Renal cortex interstitium (tissue), 3 donors: ENCODE results near the gene PCYT2. TPM values are rescaled to one million over a fixed set of nuclear protein-coding genes. Genes with fewer than 3 reads are reported as not detected.

Source experiments
- polyA plus RNA-seq, 3 donors: library from polyadenylated mRNA; unstranded; fragments of 120-200 nt; gene quantifications; one replicate each; pipeline ENCODE4 v1.2.1, GENCODE V29; 2013; ENCODE audit not compliant: insufficient read length in 3 of 3

Gene PCYT2
- polyA plus RNA-seq, 3 donors: 40.1 to 48.5 (median 45.5) TPM

Other genes starting within 250 kb of the PCYT2 start
- 10 to 100 TPM; 12.5 to 22.3 (median 17.8) TPM for gene OXLD1, start 244.8 kb downstream of the PCYT2 start, polyA plus RNA-seq
- 10 to 100 TPM; 10.8 to 17.7 (median 14.8) TPM for gene CCDC137, start 244.7 kb downstream of the PCYT2 start, polyA plus RNA-seq
- gene ARL16, start 227.6 kb downstream of the PCYT2 start, polyA plus RNA-seq: 10 to 100 TPM; 46.4 to 53.3 (median 50.0) TPM
- gene HGS, start 227.4 kb downstream of the PCYT2 start, polyA plus RNA-seq: 100 to 1,000 TPM in 2 of 3 donors, 10 to 100 TPM in 1; 87.7 to 111 (median 107) TPM
- gene MRPL12, start 208.0 kb downstream of the PCYT2 start, polyA plus RNA-seq: 10 to 100 TPM; 40.1 to 60.5 (median 45.7) TPM
- gene SLC25A10, start 199.1 kb downstream of the PCYT2 start, polyA plus RNA-seq: 10 to 100 TPM; 11.5 to 19.3 (median 18.9) TPM
- gene GCGR, start 107.2 kb downstream of the PCYT2 start, polyA plus RNA-seq: 10 to 100 TPM in 2 of 3 donors, 1 to 10 TPM in 1; 7.1 to 17.7 (median 12.5) TPM
- 100 to 1,000 TPM in 2 of 3 donors, 10 to 100 TPM in 1; 61.8 to 109 (median 107) TPM for gene MCRIP1, start 78.1 kb downstream of the PCYT2 start, polyA plus RNA-seq
- under 1 TPM; 0.12 to 0.45 (median 0.17) TPM for gene PPP1R27, start 76.3 kb downstream of the PCYT2 start, polyA plus RNA-seq
- gene P4HB, start 50.9 kb downstream of the PCYT2 start, polyA plus RNA-seq: 100 to 1,000 TPM; 401 to 475 (median 404) TPM
- gene ARHGDIA, start 40.1 kb downstream of the PCYT2 start, polyA plus RNA-seq: 100 to 1,000 TPM; 145 to 242 (median 217) TPM
- 10 to 100 TPM; 66.5 to 99.3 (median 76.1) TPM for gene ALYREF, start 19.8 kb downstream of the PCYT2 start, polyA plus RNA-seq
- 100 to 1,000 TPM in 1 of 3 donors, 10 to 100 TPM in 2; 63.8 to 110 (median 93.7) TPM for gene ANAPC11, start 19.7 kb downstream of the PCYT2 start, polyA plus RNA-seq
- 1 to 10 TPM in 1 of 3 donors, under 1 TPM in 2; 0.93 to 1.4 (median 0.97) TPM for gene NPB, start 9.2 kb downstream of the PCYT2 start, polyA plus RNA-seq
- gene SIRT7, start 6.8 kb upstream of the PCYT2 start, polyA plus RNA-seq: 10 to 100 TPM; 11.0 to 21.1 (median 14.1) TPM
- gene MAFG, start 16.3 kb upstream of the PCYT2 start, polyA plus RNA-seq: 10 to 100 TPM; 12.4 to 14.8 (median 13.8) TPM
- gene PYCR1, start 25.9 kb upstream of the PCYT2 start, polyA plus RNA-seq: 10 to 100 TPM; 22.6 to 39.4 (median 26.8) TPM
- under 1 TPM; 0.10 to 0.30 (median 0.14) TPM for gene MYADML2, start 35.8 kb upstream of the PCYT2 start, polyA plus RNA-seq
- 1 to 10 TPM; 1.9 to 3.5 (median 3.3) TPM for gene NOTUM, start 49.8 kb upstream of the PCYT2 start, polyA plus RNA-seq
- gene ASPSCR1, start 66.2 kb upstream of the PCYT2 start, polyA plus RNA-seq: 10 to 100 TPM; 20.1 to 39.0 (median 35.2) TPM
- 10 to 100 TPM; 28.8 to 47.2 (median 40.8) TPM for gene CENPX, start 111.5 kb upstream of the PCYT2 start, polyA plus RNA-seq
- gene LRRC45, start 111.9 kb upstream of the PCYT2 start, polyA plus RNA-seq: 10 to 100 TPM; 10.8 to 17.5 (median 15.7) TPM
- gene RAC3, start 120.3 kb upstream of the PCYT2 start, polyA plus RNA-seq: 10 to 100 TPM in 2 of 3 donors, 1 to 10 TPM in 1; 8.3 to 16.2 (median 11.7) TPM
- gene DCXR, start 126.3 kb upstream of the PCYT2 start, polyA plus RNA-seq: 100 to 1,000 TPM in 1 of 3 donors, 10 to 100 TPM in 2; 78.9 to 120 (median 88.7) TPM
- 10 to 100 TPM; 28.5 to 57.8 (median 47.2) TPM for gene RFNG, start 140.4 kb upstream of the PCYT2 start, polyA plus RNA-seq
- 100 to 1,000 TPM in 2 of 3 donors, 10 to 100 TPM in 1; 98.3 to 138 (median 132) TPM for gene GPS1, start 140.5 kb upstream of the PCYT2 start, polyA plus RNA-seq
- gene DUS1L, start 154.4 kb upstream of the PCYT2 start, polyA plus RNA-seq: 10 to 100 TPM; 66.2 to 92.0 (median 90.5) TPM
- gene FASN, start 186.8 kb upstream of the PCYT2 start, polyA plus RNA-seq: 10 to 100 TPM; 32.1 to 58.6 (median 50.4) TPM